ENCODE measurements around the gene INPP4A.

Gene INPP4A

GRCh38 chr2:98572211-98572610 lies 127.6 kb downstream of the INPP4A start:
- no peak for ATAC-seq
- H3K4me3 Mint-ChIP-seq, result no peak overlapping the region
- H3K27me3 Mint-ChIP-seq, result no peaks in the 10 kb centered on the region
- H3K27ac Mint-ChIP-seq, result no peak overlapping the region
- no peaks in the 10 kb centered on the region for H3K4me1 Mint-ChIP-seq
- DNase-seq, result no peak
- H3K9me3 Mint-ChIP-seq, result no peaks in the 10 kb centered on the region
- peaks cover 6% of the 10 kb centered on the region for H3K36me3 Mint-ChIP-seq (ENCODE audit: low read depth)

GRCh38 chr2:98572676-98573075 lies 128.0 kb downstream of the INPP4A start:
- no peak overlapping the region for H3K27ac Mint-ChIP-seq
- H3K4me3 Mint-ChIP-seq, result no peak overlapping the region
- H3K9me3 Mint-ChIP-seq, result no peaks in the 10 kb centered on the region
- H3K4me1 Mint-ChIP-seq, result no peaks in the 10 kb centered on the region
- peaks cover 7% of the 10 kb centered on the region for H3K36me3 Mint-ChIP-seq (ENCODE audit: low read depth)
- no peaks in the 10 kb centered on the region for H3K27me3 Mint-ChIP-seq
- ATAC-seq (no peak), DNase-seq (no peak)

- no peak overlapping the region for H3K27ac Mint-ChIP-seq
Observed at GRCh38 chr2:98573426-98573825, 128.8 kb downstream of the INPP4A start.

GRCh38 chr2:98576666-98577312 lies 132.1 kb downstream of the INPP4A start:
- no peaks in the 10 kb centered on the region for H3K9me3 Mint-ChIP-seq
- no peaks in the 10 kb centered on the region for H3K4me1 Mint-ChIP-seq
- H3K27me3 Mint-ChIP-seq, result no peaks in the 10 kb centered on the region
- no peak for DNase-seq
- no peak overlapping the region for H3K4me3 Mint-ChIP-seq
- no peak for ATAC-seq
- H3K36me3 Mint-ChIP-seq (ENCODE audit: low read depth), result peaks cover 8% of the 10 kb centered on the region
- H3K27ac Mint-ChIP-seq, result no peak overlapping the region

More at GRCh38 chr2:98573426-98573825, 128.8 kb downstream of the INPP4A start:
- Mint-ChIP-seq H3K4me1 (no peaks in the 10 kb centered on the region), H3K9me3 (no peaks in the 10 kb centered on the region), H3K27me3 (no peaks in the 10 kb centered on the region), H3K36me3 (ENCODE audit: low read depth) (peaks cover 10% of the 10 kb centered on the region), H3K4me3 (no peak overlapping the region)
- DNase-seq, result no peak
- ATAC-seq, result no peak

- H3K4me3 Mint-ChIP-seq, result no peak overlapping the region
- no peaks in the 10 kb centered on the region for H3K4me1 Mint-ChIP-seq
- no peaks in the 10 kb centered on the region for H3K27me3 Mint-ChIP-seq
- ATAC-seq (no peak), DNase-seq (no peak)
- no peak overlapping the region for H3K27ac Mint-ChIP-seq
- peaks cover 8% of the 10 kb centered on the region for H3K36me3 Mint-ChIP-seq (ENCODE audit: low read depth)
- no peaks in the 10 kb centered on the region for H3K9me3 Mint-ChIP-seq
Observed at GRCh38 chr2:98577313-98577712, 132.7 kb downstream of the INPP4A start.

GRCh38 chr2:98578231-98578630 lies 133.6 kb downstream of the INPP4A start:
- peaks cover 8% of the 10 kb centered on the region for H3K36me3 Mint-ChIP-seq (ENCODE audit: low read depth)
- H3K27ac Mint-ChIP-seq, result no peak overlapping the region
- H3K4me3 Mint-ChIP-seq, result no peak overlapping the region
- ATAC-seq (no peak), DNase-seq (no peak)
- H3K9me3 Mint-ChIP-seq, result no peaks in the 10 kb centered on the region
- H3K27me3 Mint-ChIP-seq, result no peaks in the 10 kb centered on the region
- no peaks in the 10 kb centered on the region for H3K4me1 Mint-ChIP-seq

GRCh38 chr2:98579926-98580325 lies 135.3 kb downstream of the INPP4A start:
- ATAC-seq (no peak), DNase-seq (no peak)
- no peaks in the 10 kb centered on the region for H3K27me3 Mint-ChIP-seq
- no peaks in the 10 kb centered on the region for H3K4me1 Mint-ChIP-seq
- no peaks in the 10 kb centered on the region for H3K9me3 Mint-ChIP-seq
- H3K27ac Mint-ChIP-seq, result no peak overlapping the region
- peaks cover 8% of the 10 kb centered on the region for H3K36me3 Mint-ChIP-seq (ENCODE audit: low read depth)
- H3K4me3 Mint-ChIP-seq, result no peak overlapping the region

GRCh38 chr2:98580656-98581284 lies 136.1 kb downstream of the INPP4A start:
- no peak for DNase-seq
- Mint-ChIP-seq H3K27me3 (no peaks in the 10 kb centered on the region), H3K36me3 (ENCODE audit: low read depth) (peaks cover 8% of the 10 kb centered on the region), H3K4me1 (no peaks in the 10 kb centered on the region), H3K4me3 (no peak overlapping the region), H3K9me3 (no peaks in the 10 kb centered on the region), H3K27ac (no peak overlapping the region)
- no peak for ATAC-seq

GRCh38 chr2:98582523-98582922 lies 137.9 kb downstream of the INPP4A start:
- no peak overlapping the region for H3K4me3 Mint-ChIP-seq
- H3K9me3 Mint-ChIP-seq, result no peaks in the 10 kb centered on the region
- ATAC-seq (no peak), DNase-seq (no peak)
- peaks cover 8% of the 10 kb centered on the region for H3K36me3 Mint-ChIP-seq (ENCODE audit: low read depth)
- no peaks in the 10 kb centered on the region for H3K4me1 Mint-ChIP-seq
- no peaks in the 10 kb centered on the region for H3K27me3 Mint-ChIP-seq
- no peak overlapping the region for H3K27ac Mint-ChIP-seq

- no peak overlapping the region for H3K4me3 Mint-ChIP-seq
- H3K27me3 Mint-ChIP-seq, result no peaks in the 10 kb centered on the region
- no peak overlapping the region for H3K27ac Mint-ChIP-seq
- DNase-seq, result no peak
- no peaks in the 10 kb centered on the region for H3K9me3 Mint-ChIP-seq
- H3K36me3 Mint-ChIP-seq (ENCODE audit: low read depth), result peaks cover 5% of the 10 kb centered on the region
- no peaks in the 10 kb centered on the region for H3K4me1 Mint-ChIP-seq
- ATAC-seq, result no peak
Observed at GRCh38 chr2:98583276-98583675, 138.6 kb downstream of the INPP4A start.

- no peaks in the 10 kb centered on the region for H3K4me1 Mint-ChIP-seq
- ATAC-seq, result no peak
- H3K27ac Mint-ChIP-seq, result peak overlapping the region; percentile 53
- H3K4me3 Mint-ChIP-seq, result no peak overlapping the region
- H3K9me3 Mint-ChIP-seq, result no peaks in the 10 kb centered on the region
- H3K36me3 Mint-ChIP-seq (ENCODE audit: low read depth), result peaks cover 5% of the 10 kb centered on the region
- no peaks in the 10 kb centered on the region for H3K27me3 Mint-ChIP-seq
- no peak for DNase-seq
Observed at GRCh38 chr2:98583816-98584618, 139.4 kb downstream of the INPP4A start.

GRCh38 chr2:98585386-98585785 lies 140.7 kb downstream of the INPP4A start:
- ATAC-seq (no peak), DNase-seq (no peak)
- Mint-ChIP-seq H3K4me1 (no peaks in the 10 kb centered on the region), H3K9me3 (no peaks in the 10 kb centered on the region), H3K4me3 (no peak overlapping the region), H3K36me3 (ENCODE audit: low read depth) (peaks cover 5% of the 10 kb centered on the region), H3K27ac (no peak overlapping the region), H3K27me3 (no peaks in the 10 kb centered on the region)

- Mint-ChIP-seq H3K4me3 (no peak overlapping the region), H3K4me1 (no peaks in the 10 kb centered on the region), H3K36me3 (ENCODE audit: low read depth) (no peaks in the 10 kb centered on the region), H3K27ac (no peak overlapping the region), H3K27me3 (no peaks in the 10 kb centered on the region), H3K9me3 (no peaks in the 10 kb centered on the region)
- no peak for ATAC-seq
- no peak for DNase-seq
Observed at GRCh38 chr2:98586551-98587140, 142.0 kb downstream of the INPP4A start.

GRCh38 chr2:98588880-98589431 lies 144.3 kb downstream of the INPP4A start:
- no peak for ATAC-seq
- Mint-ChIP-seq H3K9me3 (peaks cover 4% of the 10 kb centered on the region), H3K27ac (no peak overlapping the region), H3K36me3 (ENCODE audit: low read depth) (peaks cover 10% of the 10 kb centered on the region), H3K4me3 (no peak overlapping the region), H3K27me3 (no peaks in the 10 kb centered on the region), H3K4me1 (no peaks in the 10 kb centered on the region)
- no peak for DNase-seq
